Measurements from ENCODE around the gene GCNT1.
A peak's percentile ranks its signal among the peaks of the same experiment; 100 is the strongest.

The GCNT1 gene

GRCh38 chr9:76458903-76459693, at the start of gene GCNT1:
Gene GCNT1, plus strand, starts transcription at chr9:76459182. Its CDS starts 43,200 bp downstream, at chr9:76502382.
- TF ChIP-seq CTCF (IDR thresholded peaks at IDR 0.05; ENCODE audit: low read depth, low read length): peak; percentile 54
- peak; percentile 86 for DNase-seq (ENCODE audit: low read depth, low spot score)
- in situ Hi-C loops (cut with HindIII; ENCODE audit: low sequenced_read_pairs): no loop called here
- peak within 1 kb of the TSS; percentile 85 for H3K4me3 ChIP-seq (ENCODE audit: low read depth, low read length)

GRCh38 chr9:76412638-76413037, 46.3 kb upstream of the GCNT1 start:
- no peak for DNase-seq (ENCODE audit: low read depth, low spot score)
- TF ChIP-seq CTCF (IDR thresholded peaks at IDR 0.05; ENCODE audit: low read depth, low read length): no peak
- no peak overlapping the region for H3K4me3 ChIP-seq (ENCODE audit: low read depth, low read length)
- in situ Hi-C loops (cut with HindIII; ENCODE audit: low sequenced_read_pairs): no loop called here

GRCh38 chr9:76413658-76414057, 45.3 kb upstream of the GCNT1 start:
- no peak overlapping the region for H3K4me3 ChIP-seq (ENCODE audit: low read depth, low read length)
- in situ Hi-C loops (cut with HindIII; ENCODE audit: low sequenced_read_pairs): no loop called here
- DNase-seq (ENCODE audit: low read depth, low spot score): no peak
- TF ChIP-seq CTCF (IDR thresholded peaks at IDR 0.05; ENCODE audit: low read depth, low read length): no peak

GRCh38 chr9:76414661-76415060, 44.3 kb upstream of the GCNT1 start:
- TF ChIP-seq CTCF (IDR thresholded peaks at IDR 0.05; ENCODE audit: low read depth, low read length): no peak
- DNase-seq (ENCODE audit: low read depth, low spot score): peak; percentile 78
- in situ Hi-C loops (cut with HindIII; ENCODE audit: low sequenced_read_pairs): no loop called here
- H3K4me3 ChIP-seq (ENCODE audit: low read depth, low read length): no peak overlapping the region

- TF ChIP-seq CTCF (IDR thresholded peaks at IDR 0.05; ENCODE audit: low read depth, low read length): no peak
- in situ Hi-C loops (cut with HindIII; ENCODE audit: low sequenced_read_pairs): no loop called here
- no peak overlapping the region for H3K4me3 ChIP-seq (ENCODE audit: low read depth, low read length)
- peak; percentile 33 for DNase-seq (ENCODE audit: low read depth, low spot score)
Measured at GRCh38 chr9:76415154-76415553, 43.8 kb upstream of the GCNT1 start.

- TF ChIP-seq CTCF (IDR thresholded peaks at IDR 0.05; ENCODE audit: low read depth, low read length): no peak
- H3K4me3 ChIP-seq (ENCODE audit: low read depth, low read length): no peak overlapping the region
- DNase-seq (ENCODE audit: low read depth, low spot score): peak; percentile 63
- in situ Hi-C loops (cut with HindIII; ENCODE audit: low sequenced_read_pairs): no loop called here
Measured at GRCh38 chr9:76415731-76416130, 43.3 kb upstream of the GCNT1 start.

Data from astrocyte of the spinal cord (primary cell).